GM12878 (cell line): ENCODE data around the gene NCKAP5L. TPM values are rescaled to one million over a fixed set of nuclear protein-coding genes. Genes with fewer than 3 reads are reported as not detected.

ENCODE experiments used
- ATAC-seq: fragments of 200-7000 bp; cut with Tn5 transposase; 3 replicates; pipeline ENCODE4 v1.9.1; 2020; ENCODE audit warnings: mild to moderate bottlenecking, moderate library complexity
- BruUV-seq: library from RNA; stranded (reverse); fragments of 400-500 nt; replicated peaks from 2 replicates; lab custom pipeline; 2021; lab: Mats Ljungman, UMichigan
- CTCF ChIA-PET: fragments of 300-600 bp; sonication (Branson Sonifier 250); formaldehyde crosslinking; extraction: SDS; loops from one replicate; lab custom pipeline; 2021; ENCODE audit warnings: inconsistent platforms; lab: Yijun Ruan, JAX
- POLR2A ChIA-PET: fragments of 350-600 bp; formaldehyde crosslinking; extraction: SDS; loops from one replicate; lab custom pipeline; 2021; ENCODE audit warnings: inconsistent platforms; lab: Charles Lee
- RAD21 ChIA-PET: fragments of 300-600 bp; sonication (Branson Sonifier 250); formaldehyde crosslinking; loops from one replicate; lab custom pipeline; 2023; ENCODE audit warnings: antibody characterized with exemption; ENCODE audit not compliant: unreplicated experiment; lab: Charles Lee
- SMC1A ChIA-PET: fragments of 300-600 bp; sonication (Branson Sonifier 250); formaldehyde crosslinking; loops from one replicate; lab custom pipeline; 2023; ENCODE audit not compliant: unreplicated experiment, uncharacterized antibody; lab: Charles Lee
- DNase-seq: peaks from one replicate; pipeline ENCODE4 v3.0.0-alpha.2; 2011; ENCODE audit warnings: low read depth, low spot score
- FAIRE-seq: peaks from 3 replicates; lab custom pipeline; 2011; peaks lifted over from hg19 to GRCh38; lab: Jason Lieb, UNC
- H2AFZ ChIP-seq: 2 replicates; pipeline ENCODE4 v1.6.0; 2011; ENCODE audit warnings: low read depth, low read length, control low read depth; ENCODE audit not compliant: control insufficient read depth
- H3K27ac ChIP-seq: 2 replicates; pipeline ENCODE4 v1.5.1; 2011; ENCODE audit warnings: control low read depth; ENCODE audit not compliant: control insufficient read depth, insufficient read depth
- H3K27me3 ChIP-seq, 2 experiments: replicated peaks in 1 of 2; 2 replicates each; pipeline versions ENCODE4 v1.6.0 to v1.6.1; 2011; ENCODE audit warnings: low read length in 1 of 2; ENCODE audit not compliant: control insufficient read depth in 2 of 2, insufficient read depth in 2 of 2
- H3K36me3 ChIP-seq, 2 experiments: 2 replicates each; pipeline ENCODE4 v1.5.1; 2011; ENCODE audit warnings: low read length in 1 of 2; ENCODE audit not compliant: control insufficient read depth in 2 of 2, insufficient read depth in 2 of 2
- H3K4me1 ChIP-seq: 2 replicates; pipeline ENCODE4 v1.6.1; 2011; ENCODE audit warnings: mild to moderate bottlenecking, low read length, moderate library complexity, mixed read lengths; ENCODE audit not compliant: control insufficient read depth, insufficient read depth
- H3K4me2 ChIP-seq: 2 replicates; pipeline ENCODE4 v1.6.0; 2011; ENCODE audit warnings: control low read depth; ENCODE audit not compliant: control insufficient read depth, insufficient read depth
- H3K4me3 ChIP-seq: fragments of 200-600 bp; sonication (generic); 2 replicates; pipeline ENCODE4 v1.5.1; 2016
- H3K79me2 ChIP-seq: 2 replicates; pipeline ENCODE4 v1.6.0; 2011; ENCODE audit warnings: low read length; ENCODE audit not compliant: control insufficient read depth, insufficient read depth
- H3K9ac ChIP-seq: 2 replicates; pipeline ENCODE4 v1.8.0; 2011; ENCODE audit warnings: low read length, control low read depth, mixed read lengths; ENCODE audit not compliant: control insufficient read depth, insufficient read depth
- H3K9me3 ChIP-seq: replicated peaks from 3 replicates; pipeline ENCODE4 v1.5.1; 2011; ENCODE audit warnings: mild to moderate bottlenecking, low read length; ENCODE audit not compliant: control insufficient read depth, insufficient read depth
- H4K20me1 ChIP-seq: 2 replicates; pipeline ENCODE4 v1.6.0; 2011; ENCODE audit not compliant: control insufficient read depth, insufficient read depth
- LARP7 ChIP-seq: fragments of 450-650 bp; IDR thresholded peaks from 2 replicates; pipeline ENCODE4 v1.6.1; 2017; ENCODE audit warnings: mild to moderate bottlenecking
- MTA3 ChIP-seq: IDR thresholded peaks from 2 replicates; pipeline ENCODE4 v1.6.1; 2012; ENCODE audit warnings: low read length, inconsistent platforms, borderline replicate concordance
- MYC ChIP-seq: IDR thresholded peaks from 2 replicates; pipeline ENCODE4 v1.6.1; 2011; ENCODE audit warnings: mild to moderate bottlenecking, low read length, moderate library complexity, inconsistent platforms; ENCODE audit not compliant: insufficient read depth, insufficient replicate concordance, insufficient read length, severe bottlenecking
- SIN3A ChIP-seq: IDR thresholded peaks from 2 replicates; pipeline ENCODE4 v1.6.1; 2012; ENCODE audit warnings: low read depth, low read length, improper control_type of control experiment
- TBL1XR1 ChIP-seq: IDR thresholded peaks from 2 replicates; pipeline ENCODE4 v1.6.1; 2012; ENCODE audit warnings: low read depth, low read length, improper control_type of control experiment
- TCF12 ChIP-seq: IDR thresholded peaks from 2 replicates; pipeline ENCODE4 v1.6.1; 2011; ENCODE audit warnings: low read depth, mild to moderate bottlenecking, low read length
- WGBS: methylation state at CpG from one replicate; pipeline ENCODE4 v1.1.6; 2016; ENCODE audit warnings: low lambda C conversion rate; ENCODE audit not compliant: insufficient replicate concordance, insufficient coverage; ENCODE audit errors: missing lambda C conversion rate; 5-methylcytosine and 5-hydroxymethylcytosine counted together
- in situ Hi-C: fragments of 300-500 bp; cut with MboI; formaldehyde crosslinking; loops from 9 replicates; pipeline ENCODE4 v1.14.3; 2018; ENCODE audit warnings: mixed read lengths
- intact Hi-C: fragments of 100-400 bp; cut with micrococcal nuclease; formaldehyde crosslinking; loops from one replicate; pipeline ENCODE4 v1.14.2; 2022; ENCODE audit not compliant: unreplicated experiment
- polyA plus RNA-seq, 11 experiments: library from polyadenylated mRNA; depleted of rRNA in 4 of 11; unstranded in 6 of 11; stranded (reverse) in 5 of 11; fragments of >200 nt; fragmentation: Nextera tagmentation in 4 of 11; fragmentation: Illumina TruSeq in 1 of 11; extraction: Ambion mirVana in 4 of 11; extraction: Trizol in 1 of 11; gene quantifications; 1 replicate in 1 of 11; 2 replicates in 10 of 11; pipeline versions ENCODE4 v1.2.1 to v1.2.3, GENCODE V29; 2011 to 2016; ENCODE audit warnings: inconsistent platforms in 2 of 11, missing spikeins in 2 of 11, low read depth in 1 of 11
- total RNA-seq, 4 experiments: library from RNA; depleted of rRNA in 3 of 4; stranded (reverse); fragments of >200 nt in 3 of 4; fragmentation: Illumina TruSeq in 1 of 4; extraction: Trizol in 1 of 4; gene quantifications; 2 replicates each; pipeline versions ENCODE4 v1.2.1 to v1.2.3, GENCODE V29; 2013 to 2021
- TF ChIP-seq, protein P1 (sequence below): fragments of 450-650 bp; formaldehyde crosslinking; IDR thresholded peaks from 2 replicates; pipeline ENCODE4 v1.5.0; 2022; ENCODE audit warnings: mild to moderate bottlenecking, missing genetic modification characterization

Gene NCKAP5L
- total and polyA plus RNA-seq, 10 of the 15 experiments (the other 5 are each of a cell fraction or from before 2014, with no cell fraction given): 0.03 to 15.8 (median 4.4) TPM

DNA sequence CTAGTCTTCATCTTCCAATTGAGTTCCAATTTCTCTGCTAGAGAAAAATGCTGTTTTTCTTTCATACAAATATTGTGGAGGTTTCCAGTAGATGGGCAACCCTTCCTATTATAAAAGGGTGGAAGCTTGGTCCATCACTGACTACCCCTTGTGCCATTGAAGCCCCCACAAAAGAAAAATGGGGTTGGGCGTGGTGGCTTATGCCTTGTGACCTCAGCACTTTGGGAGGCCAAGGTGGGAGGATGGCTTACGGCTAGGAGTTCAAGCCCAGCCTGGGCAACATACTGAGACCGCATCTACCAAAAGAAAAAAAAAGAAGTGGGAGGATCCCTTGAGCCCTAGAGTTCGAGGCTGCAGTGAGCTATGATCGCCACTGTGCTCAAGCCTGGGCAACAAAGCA is 22.8 kb downstream of the NCKAP5L start (continued):
- TF ChIP-seq, protein P1, sequence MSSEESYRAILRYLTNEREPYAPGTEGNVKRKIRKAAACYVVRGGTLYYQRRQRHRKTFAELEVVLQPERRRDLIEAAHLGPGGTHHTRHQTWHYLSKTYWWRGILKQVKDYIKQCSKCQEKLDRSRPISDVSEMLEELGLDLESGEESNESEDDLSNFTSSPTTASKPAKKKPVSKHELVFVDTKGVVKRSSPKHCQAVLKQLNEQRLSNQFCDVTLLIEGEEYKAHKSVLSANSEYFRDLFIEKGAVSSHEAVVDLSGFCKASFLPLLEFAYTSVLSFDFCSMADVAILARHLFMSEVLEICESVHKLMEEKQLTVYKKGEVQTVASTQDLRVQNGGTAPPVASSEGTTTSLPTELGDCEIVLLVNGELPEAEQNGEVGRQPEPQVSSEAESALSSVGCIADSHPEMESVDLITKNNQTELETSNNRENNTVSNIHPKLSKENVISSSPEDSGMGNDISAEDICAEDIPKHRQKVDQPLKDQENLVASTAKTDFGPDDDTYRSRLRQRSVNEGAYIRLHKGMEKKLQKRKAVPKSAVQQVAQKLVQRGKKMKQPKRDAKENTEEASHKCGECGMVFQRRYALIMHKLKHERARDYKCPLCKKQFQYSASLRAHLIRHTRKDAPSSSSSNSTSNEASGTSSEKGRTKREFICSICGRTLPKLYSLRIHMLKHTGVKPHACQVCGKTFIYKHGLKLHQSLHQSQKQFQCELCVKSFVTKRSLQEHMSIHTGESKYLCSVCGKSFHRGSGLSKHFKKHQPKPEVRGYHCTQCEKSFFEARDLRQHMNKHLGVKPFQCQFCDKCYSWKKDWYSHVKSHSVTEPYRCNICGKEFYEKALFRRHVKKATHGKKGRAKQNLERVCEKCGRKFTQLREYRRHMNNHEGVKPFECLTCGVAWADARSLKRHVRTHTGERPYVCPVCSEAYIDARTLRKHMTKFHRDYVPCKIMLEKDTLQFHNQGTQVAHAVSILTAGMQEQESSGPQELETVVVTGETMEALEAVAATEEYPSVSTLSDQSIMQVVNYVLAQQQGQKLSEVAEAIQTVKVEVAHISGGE (CRISPR knock-in tag): no peak
- TF ChIP-seq TBL1XR1: no peak

DNA sequence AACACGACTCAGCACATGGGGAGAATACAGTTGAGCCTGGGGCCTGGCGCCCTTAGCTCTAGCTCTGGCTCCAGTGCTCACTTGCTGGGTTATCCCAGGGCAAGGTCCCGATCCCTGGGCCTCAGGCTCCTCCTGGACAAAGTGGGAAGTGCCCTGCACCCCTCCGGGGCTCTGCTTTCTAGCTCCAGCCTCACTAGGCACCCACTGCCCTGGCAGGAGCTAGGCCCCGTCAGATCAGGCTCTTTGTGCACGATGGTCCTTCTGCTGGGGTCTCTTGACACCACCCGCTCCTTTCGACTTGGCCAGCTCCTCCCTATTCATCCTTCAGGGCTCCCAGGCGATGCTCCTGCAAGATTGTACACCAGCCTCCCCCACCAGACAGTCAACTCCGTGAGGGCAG is 23.4 kb downstream of the NCKAP5L start:
- in situ Hi-C loops: no loop called here
- H4K20me1 ChIP-seq: no peaks in the 10 kb centered on the region
- CTCF ChIA-PET: interaction anchor here (0.7 to 1.1 kb wide), 2 partner anchors 11 to 155 kb away, joined by 3 read pairs; no protein-coding TSS in a partner anchor
- no peaks in the 10 kb centered on the region for H3K79me2 ChIP-seq
- 86% methylated on average over 10 of the region's 10 CpGs for WGBS
- H3K36me3 ChIP-seq: peaks cover 2 to 17% of the 10 kb centered on the region in 2 experiments; a peak in 3 of 4 replicates
- TF ChIP-seq TCF12 (no peak), LARP7 (no peak), MYC (no peak), MTA3 (no peak), SIN3A (no peak)
- TF ChIP-seq, all 136 proteins: peak for 0
- FAIRE-seq (no peak), DNase-seq (no peak), ATAC-seq (no peak)
- no TSS peak for BruUV-seq
- H3K9me3 ChIP-seq: no peaks in the 10 kb centered on the region
- H3K4me1 ChIP-seq: no peaks in the 10 kb centered on the region
- H3K27me3 ChIP-seq: no peaks in the 10 kb centered on the region
- ChIA-PET RAD21 (interaction anchor here (1.1 kb wide), 1 partner anchor 34 kb away, joined by 3 read pairs; no protein-coding TSS in a partner anchor), POLR2A (interaction anchor here (0.8 kb wide), 1 partner anchor 23 kb away, joined by 3 read pairs; the partner anchor contains the start of gene NCKAP5L), SMC1A (interaction anchor here (1.1 to 1.9 kb wide), 3 partner anchors 34 to 64 kb away, joined by 3 to 5 read pairs (median 4); partner anchors contain the start of genes BCDIN3D and TMBIM6)
- intact Hi-C loops: no loop called here
- H3K4me2 ChIP-seq: no peak overlapping the region
- no peak overlapping the region for H2AFZ ChIP-seq
- H3K9ac ChIP-seq: no peak overlapping the region
- no peak overlapping the region for H3K27ac ChIP-seq
- no peak overlapping the region for H3K4me3 ChIP-seq
